ENCODE measurements around the gene FBN2.
A peak's percentile ranks its signal among the peaks of the same experiment; 100 is the strongest.

FBN2 gene

DNA sequence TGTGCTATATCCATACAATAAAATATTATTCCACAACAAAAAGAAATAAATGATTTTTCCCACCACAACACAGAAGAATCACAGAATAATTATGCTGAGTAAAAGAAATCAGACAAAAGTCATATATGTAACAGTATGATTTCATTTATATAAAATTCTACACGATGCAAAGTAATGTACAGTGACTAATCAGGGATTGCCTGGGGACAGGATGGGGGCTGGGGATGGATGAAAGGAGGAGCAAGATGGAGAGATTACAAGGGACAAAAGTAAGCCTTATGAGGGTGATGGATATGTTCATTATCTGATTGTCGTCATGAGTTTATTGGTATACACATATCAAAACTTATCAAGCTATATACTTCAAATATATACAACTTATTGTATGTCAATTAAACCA is 154.0 kb downstream of the FBN2 start:
- Histone ChIP-seq H2AFZ (ENCODE audit: insufficient read depth, low read length, poor library complexity) (no peak overlapping the region), H3K36me3 (ENCODE audit: control insufficient read depth in 1 of 2, insufficient read depth in 2 of 2, low read length in 2 of 2) (peaks cover under 1% of the 10 kb centered on the region in 2 experiments), H2AK5ac (ENCODE audit: low read length) (no peak overlapping the region), H4K91ac (ENCODE audit: low read depth, low read length) (no peak overlapping the region), H2BK5ac (ENCODE audit: low read depth, low read length, poor library complexity) (no peak overlapping the region), H3K23ac (ENCODE audit: low read length) (no peak overlapping the region), H3K18ac (ENCODE audit: low read length) (no peak overlapping the region), H3K4ac (ENCODE audit: low read depth, low read length) (no peak overlapping the region), H3K9me3 (ENCODE audit: insufficient read depth, low read depth, low read length) (no peaks in the 10 kb centered on the region), H2BK12ac (ENCODE audit: low read length) (no peak overlapping the region), H2BK120ac (ENCODE audit: insufficient read depth, low read length, poor library complexity) (no peak overlapping the region), H3K4me1 (ENCODE audit: control insufficient read depth in 1 of 2, insufficient read depth in 2 of 2, low read length in 2 of 2) (no peaks in the 10 kb centered on the region), H4K12ac (ENCODE audit: low read depth, low read length) (no peak overlapping the region), H3K79me2 (ENCODE audit: control insufficient read depth, insufficient read depth, low read length, poor library complexity) (no peaks in the 10 kb centered on the region), H4K8ac (ENCODE audit: low read depth, low read length) (no peak overlapping the region), H3K9ac (ENCODE audit: low read length) (no peak overlapping the region), H3K27me3 (ENCODE audit: insufficient read depth, low read length) (no peaks in the 10 kb centered on the region), H3K27ac (ENCODE audit: low read depth, low read length) (no peak overlapping the region), H3K4me2 (ENCODE audit: low read length) (no peak overlapping the region), H3K4me3 (ENCODE audit: low read depth, low read length) (no peak overlapping the region), H3K14ac (ENCODE audit: low read length) (no peak overlapping the region), H3K79me1 (ENCODE audit: low read length) (no peaks in the 10 kb centered on the region)
- no peak for DNase-seq
- no CpG with 5 or more reads among the region's 2 CpGs for WGBS (ENCODE audit: extremely low coverage, insufficient coverage, insufficient read length)

GRCh38 chr5:128380337-128380736 is 157.7 kb downstream of the FBN2 start:
- no peak for DNase-seq
- Histone ChIP-seq H3K9me3 (ENCODE audit: insufficient read depth, low read depth, low read length) (no peaks in the 10 kb centered on the region), H3K79me1 (ENCODE audit: low read length) (no peaks in the 10 kb centered on the region), H3K79me2 (ENCODE audit: control insufficient read depth, insufficient read depth, low read length, poor library complexity) (no peaks in the 10 kb centered on the region), H2AFZ (ENCODE audit: insufficient read depth, low read length, poor library complexity) (no peak overlapping the region), H3K14ac (ENCODE audit: low read length) (no peak overlapping the region), H4K8ac (ENCODE audit: low read depth, low read length) (no peak overlapping the region), H3K4me3 (ENCODE audit: low read depth, low read length) (no peak overlapping the region), H2BK5ac (ENCODE audit: low read depth, low read length, poor library complexity) (no peak overlapping the region), H3K4ac (ENCODE audit: low read depth, low read length) (no peak overlapping the region), H2BK12ac (ENCODE audit: low read length) (no peak overlapping the region), H4K12ac (ENCODE audit: low read depth, low read length) (no peak overlapping the region), H2BK120ac (ENCODE audit: insufficient read depth, low read length, poor library complexity) (no peak overlapping the region), H3K27ac (ENCODE audit: low read depth, low read length) (no peak overlapping the region), H3K4me1 (ENCODE audit: control insufficient read depth in 1 of 2, insufficient read depth in 2 of 2, low read length in 2 of 2) (no peaks in the 10 kb centered on the region), H3K9ac (ENCODE audit: low read length) (no peak overlapping the region), H3K4me2 (ENCODE audit: low read length) (no peak overlapping the region), H3K36me3 (ENCODE audit: control insufficient read depth in 1 of 2, insufficient read depth in 2 of 2, low read length in 2 of 2) (peaks cover 0 to 2% of the 10 kb centered on the region in 2 experiments), H3K18ac (ENCODE audit: low read length) (no peak overlapping the region), H3K27me3 (ENCODE audit: insufficient read depth, low read length) (no peaks in the 10 kb centered on the region), H2AK5ac (ENCODE audit: low read length) (no peak overlapping the region), H3K23ac (ENCODE audit: low read length) (no peak overlapping the region), H4K91ac (ENCODE audit: low read depth, low read length) (no peak overlapping the region)
- whole genome bisulfite sequencing (ENCODE audit: extremely low coverage, insufficient coverage, insufficient read length) = no CpG with 5 or more reads among the region's 3 CpGs

DNA sequence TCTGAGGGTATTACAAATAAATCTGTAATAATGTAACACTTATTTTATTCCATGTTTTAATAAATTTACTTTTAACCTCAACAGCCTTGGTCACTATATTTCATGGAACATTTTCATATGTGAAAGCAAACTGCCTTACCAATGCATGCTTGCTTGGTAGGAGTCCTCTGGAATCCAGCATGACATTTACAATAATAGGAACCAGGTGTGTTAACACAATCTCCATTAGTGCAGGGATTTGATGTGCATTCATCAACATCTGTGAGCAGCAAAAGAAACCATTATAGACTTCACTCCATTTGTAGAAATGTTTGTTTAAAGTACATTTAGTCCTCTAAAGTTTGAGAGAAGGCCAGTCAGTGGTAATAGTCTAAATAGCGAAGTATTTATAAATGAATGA is 159.4 kb downstream of the FBN2 start:
- Histone ChIP-seq H3K4me1 (ENCODE audit: control insufficient read depth in 1 of 2, insufficient read depth in 2 of 2, low read length in 2 of 2) (no peaks in the 10 kb centered on the region), H3K4me2 (ENCODE audit: low read length) (no peak overlapping the region), H4K91ac (ENCODE audit: low read depth, low read length) (no peak overlapping the region), H3K4ac (ENCODE audit: low read depth, low read length) (no peak overlapping the region), H3K4me3 (ENCODE audit: low read depth, low read length) (no peak overlapping the region), H2BK5ac (ENCODE audit: low read depth, low read length, poor library complexity) (no peak overlapping the region), H2BK12ac (ENCODE audit: low read length) (no peak overlapping the region), H3K79me2 (ENCODE audit: control insufficient read depth, insufficient read depth, low read length, poor library complexity) (no peaks in the 10 kb centered on the region), H2AK5ac (ENCODE audit: low read length) (no peak overlapping the region), H3K79me1 (ENCODE audit: low read length) (no peaks in the 10 kb centered on the region), H4K12ac (ENCODE audit: low read depth, low read length) (no peak overlapping the region), H3K23ac (ENCODE audit: low read length) (no peak overlapping the region), H3K27me3 (ENCODE audit: insufficient read depth, low read length) (no peaks in the 10 kb centered on the region), H3K9me3 (ENCODE audit: insufficient read depth, low read depth, low read length) (no peaks in the 10 kb centered on the region), H4K8ac (ENCODE audit: low read depth, low read length) (no peak overlapping the region), H3K9ac (ENCODE audit: low read length) (no peak overlapping the region), H3K14ac (ENCODE audit: low read length) (no peak overlapping the region), H2BK120ac (ENCODE audit: insufficient read depth, low read length, poor library complexity) (no peak overlapping the region), H3K27ac (ENCODE audit: low read depth, low read length) (no peak overlapping the region), H3K36me3 (ENCODE audit: control insufficient read depth in 1 of 2, insufficient read depth in 2 of 2, low read length in 2 of 2) (peaks cover 0 to 4% of the 10 kb centered on the region in 2 experiments), H2AFZ (ENCODE audit: insufficient read depth, low read length, poor library complexity) (no peak overlapping the region), H3K18ac (ENCODE audit: low read length) (no peak overlapping the region)
- WGBS (ENCODE audit: extremely low coverage, insufficient coverage, insufficient read length) = no CpG with 5 or more reads among the region's 1 CpG
- DNase-seq = no peak

GRCh38 chr5:128378196-128378595 is 159.8 kb downstream of the FBN2 start:
- no CpG with 5 or more reads among the region's 2 CpGs for WGBS (ENCODE audit: extremely low coverage, insufficient coverage, insufficient read length)
- Histone ChIP-seq H3K36me3 (ENCODE audit: control insufficient read depth in 1 of 2, insufficient read depth in 2 of 2, low read length in 2 of 2) (peaks cover 0 to 4% of the 10 kb centered on the region in 2 experiments), H3K9ac (ENCODE audit: low read length) (no peak overlapping the region)

More at GRCh38 chr5:128378196-128378595, 159.8 kb downstream of the FBN2 start:
- Histone ChIP-seq H2AK5ac (ENCODE audit: low read length) (no peak overlapping the region), H2BK120ac (ENCODE audit: insufficient read depth, low read length, poor library complexity) (no peak overlapping the region), H3K27me3 (ENCODE audit: insufficient read depth, low read length) (no peaks in the 10 kb centered on the region), H3K9me3 (ENCODE audit: insufficient read depth, low read depth, low read length) (no peaks in the 10 kb centered on the region), H4K91ac (ENCODE audit: low read depth, low read length) (no peak overlapping the region), H3K18ac (ENCODE audit: low read length) (no peak overlapping the region), H3K27ac (ENCODE audit: low read depth, low read length) (no peak overlapping the region), H4K12ac (ENCODE audit: low read depth, low read length) (no peak overlapping the region), H3K4me3 (ENCODE audit: low read depth, low read length) (no peak overlapping the region), H3K23ac (ENCODE audit: low read length) (no peak overlapping the region), H2BK12ac (ENCODE audit: low read length) (no peak overlapping the region), H3K4ac (ENCODE audit: low read depth, low read length) (no peak overlapping the region), H3K79me2 (ENCODE audit: control insufficient read depth, insufficient read depth, low read length, poor library complexity) (no peaks in the 10 kb centered on the region), H3K4me1 (ENCODE audit: control insufficient read depth in 1 of 2, insufficient read depth in 2 of 2, low read length in 2 of 2) (no peaks in the 10 kb centered on the region), H3K79me1 (ENCODE audit: low read length) (no peaks in the 10 kb centered on the region), H2BK5ac (ENCODE audit: low read depth, low read length, poor library complexity) (no peak overlapping the region), H3K14ac (ENCODE audit: low read length) (no peak overlapping the region), H4K8ac (ENCODE audit: low read depth, low read length) (no peak overlapping the region), H3K4me2 (ENCODE audit: low read length) (no peak overlapping the region), H2AFZ (ENCODE audit: insufficient read depth, low read length, poor library complexity) (no peak overlapping the region)
- peak; percentile 66 to 87 for DNase-seq

Measured in trophoblast cell (in vitro differentiated cells and primary cell).